HUES6 (cell line): ENCODE measurements around the gene VWA5A.
"Not testable (repeated sequence)": the region's sequence is repeated elsewhere in the genome, so short reads cannot be mapped to it uniquely, and the experiment has no call there.

Experiments used
- H3K27ac ChIP-seq: 2 replicates; pipeline ENCODE4 v1.7.0; 2013; ENCODE audit warnings: low read depth, mild to moderate bottlenecking, low read length, inconsistent platforms
- H3K27me3 ChIP-seq: 2 replicates; pipeline ENCODE4 v1.6.1; 2013; ENCODE audit warnings: low read length; ENCODE audit not compliant: control insufficient read depth, insufficient read depth
- H3K36me3 ChIP-seq: 2 replicates; pipeline ENCODE4 v1.6.1; 2013; ENCODE audit warnings: low read length; ENCODE audit not compliant: control insufficient read depth, insufficient read depth
- H3K4me1 ChIP-seq: 2 replicates; pipeline ENCODE4 v1.6.1; 2013; ENCODE audit warnings: low read length; ENCODE audit not compliant: control insufficient read depth, insufficient read depth
- H3K4me3 ChIP-seq: 2 replicates; pipeline ENCODE4 v1.5.1; 2013; ENCODE audit warnings: low read depth, low read length
- H3K9ac ChIP-seq: one replicate; pipeline ENCODE4 v1.6.1; 2013; ENCODE audit warnings: mild to moderate bottlenecking, low read length
- H3K9me3 ChIP-seq: 2 replicates; pipeline ENCODE4 v1.6.1; 2013; ENCODE audit warnings: low read depth, low read length; ENCODE audit not compliant: control insufficient read depth, insufficient read depth

Gene VWA5A

DNA sequence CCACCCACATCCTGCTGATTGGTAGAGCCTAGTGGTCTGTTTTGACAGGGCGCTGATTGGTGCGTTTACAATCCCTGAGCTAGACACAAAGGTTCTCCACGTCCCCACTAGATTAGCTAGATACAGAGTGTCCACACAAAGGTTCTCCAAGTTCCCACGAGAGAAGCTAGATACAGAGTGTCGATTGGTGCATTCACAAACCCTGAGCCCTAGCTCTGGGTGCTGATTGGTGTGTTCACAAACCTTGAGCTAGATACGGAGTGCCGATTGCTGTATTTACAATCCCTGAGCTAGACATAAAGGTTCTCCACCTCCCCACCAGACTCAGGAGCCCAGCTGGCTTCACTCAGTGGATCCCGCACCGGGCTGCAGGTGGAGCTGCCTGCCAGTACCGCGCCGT lies 55.1 kb downstream of the VWA5A start:
- H3K4me3 ChIP-seq, H3K9me3 ChIP-seq, H3K36me3 ChIP-seq, H3K9ac ChIP-seq, H3K27ac ChIP-seq: not testable (repeated sequence)
- peaks cover 19% of the 10 kb centered on the region for H3K4me1 ChIP-seq
- H3K27me3 ChIP-seq: peaks cover 59% of the 10 kb centered on the region

- H3K9ac ChIP-seq: no peak overlapping the region
- peak overlapping the region; percentile 42 for H3K4me3 ChIP-seq
- H3K36me3 ChIP-seq: no peaks in the 10 kb centered on the region
- no peak overlapping the region for H3K27ac ChIP-seq
- H3K9me3 ChIP-seq: no peaks in the 10 kb centered on the region
- H3K4me1 ChIP-seq: peaks cover 19% of the 10 kb centered on the region
- H3K27me3 ChIP-seq: peaks cover 55% of the 10 kb centered on the region
Measured at GRCh38 chr11:124170801-124171586, 55.7 kb downstream of the VWA5A start.

GRCh38 chr11:124172101-124172500 lies 56.9 kb downstream of the VWA5A start:
- H3K27ac ChIP-seq: no peak overlapping the region
- H3K4me1 ChIP-seq: peaks cover 19% of the 10 kb centered on the region
- H3K9me3 ChIP-seq: no peaks in the 10 kb centered on the region
- no peaks in the 10 kb centered on the region for H3K36me3 ChIP-seq
- H3K27me3 ChIP-seq: peaks cover 44% of the 10 kb centered on the region
- no peak overlapping the region for H3K9ac ChIP-seq
- no peak overlapping the region for H3K4me3 ChIP-seq

DNA sequence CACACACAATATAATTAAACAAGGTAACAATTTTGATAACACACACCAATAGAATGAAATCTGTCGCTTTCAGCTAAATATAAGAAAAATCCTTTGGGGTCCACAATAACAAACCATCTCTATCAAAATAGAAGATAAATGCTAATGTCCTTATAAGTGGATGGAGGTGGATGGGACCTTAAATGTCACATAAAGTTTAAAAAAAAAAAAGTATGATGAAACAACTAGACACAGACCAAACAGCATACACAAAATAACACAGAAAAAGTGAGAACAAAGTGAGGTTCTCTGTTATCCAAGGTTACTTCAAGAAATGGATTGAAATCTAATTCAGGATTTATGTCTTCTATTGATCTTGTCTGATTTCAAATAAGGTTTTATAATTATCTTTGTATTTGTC lies 57.3 kb downstream of the VWA5A start:
- H3K9me3 ChIP-seq: no peaks in the 10 kb centered on the region
- no peak overlapping the region for H3K9ac ChIP-seq
- H3K4me1 ChIP-seq: peaks cover 17% of the 10 kb centered on the region
- no peak overlapping the region for H3K4me3 ChIP-seq
- H3K27me3 ChIP-seq: peaks cover 39% of the 10 kb centered on the region
- no peaks in the 10 kb centered on the region for H3K36me3 ChIP-seq
- no peak overlapping the region for H3K27ac ChIP-seq

DNA sequence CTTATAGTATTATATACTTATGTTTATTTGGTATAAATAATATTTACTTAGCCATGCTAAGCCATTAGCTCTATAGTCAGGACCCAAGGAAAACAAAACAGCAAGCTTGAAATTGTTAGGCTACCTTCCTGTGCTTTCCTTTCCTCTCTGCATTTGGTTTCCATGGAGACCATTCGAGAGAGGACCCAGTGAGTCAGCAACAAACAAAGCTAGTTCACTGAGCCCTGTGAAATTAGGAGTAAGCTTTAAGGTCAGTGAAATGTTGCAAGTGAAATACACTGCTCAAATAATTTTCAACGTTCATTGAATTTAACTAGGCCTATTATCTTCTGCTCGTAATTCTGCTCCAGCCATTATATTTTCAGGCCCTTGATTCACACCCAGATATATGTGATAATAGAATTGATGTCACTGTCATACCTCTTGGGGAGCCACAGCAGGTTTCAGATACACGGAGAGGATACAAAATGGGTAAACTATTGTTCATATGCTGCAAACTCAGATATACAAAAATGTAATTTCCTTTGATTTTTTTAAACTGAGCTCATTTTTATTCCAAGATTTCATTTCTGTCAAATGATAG lies 58.8 kb downstream of the VWA5A start:
- H3K27me3 ChIP-seq: peaks cover 24% of the 10 kb centered on the region; the same call in 1 of the 2 replicates
- H3K27ac ChIP-seq: no peak overlapping the region
- H3K4me1 ChIP-seq: peaks cover 7% of the 10 kb centered on the region
- no peak overlapping the region for H3K4me3 ChIP-seq
- H3K9ac ChIP-seq: peak overlapping the region; percentile 1
- H3K9me3 ChIP-seq: no peaks in the 10 kb centered on the region
- no peaks in the 10 kb centered on the region for H3K36me3 ChIP-seq

- Histone ChIP-seq H3K9me3 (peaks cover 3% of the 10 kb centered on the region; the same call in 1 of the 2 replicates), H3K9ac (no peak overlapping the region), H3K4me3 (no peak overlapping the region), H3K27me3 (peaks cover 6% of the 10 kb centered on the region; the same call in 1 of the 2 replicates), H3K4me1 (peaks cover 7% of the 10 kb centered on the region), H3K27ac (no peak overlapping the region), H3K36me3 (no peaks in the 10 kb centered on the region)
Measured at GRCh38 chr11:124176925-124177715, 61.9 kb downstream of the VWA5A start.

- Histone ChIP-seq H3K27me3 (no peaks in the 10 kb centered on the region), H3K9me3 (peaks cover 3% of the 10 kb centered on the region; the same call in 1 of the 2 replicates), H3K4me1 (peaks cover 3% of the 10 kb centered on the region), H3K4me3 (no peak overlapping the region), H3K9ac (no peak overlapping the region), H3K27ac (no peak overlapping the region), H3K36me3 (no peaks in the 10 kb centered on the region)
Measured at GRCh38 chr11:124179310-124179709, 64.1 kb downstream of the VWA5A start.

DNA sequence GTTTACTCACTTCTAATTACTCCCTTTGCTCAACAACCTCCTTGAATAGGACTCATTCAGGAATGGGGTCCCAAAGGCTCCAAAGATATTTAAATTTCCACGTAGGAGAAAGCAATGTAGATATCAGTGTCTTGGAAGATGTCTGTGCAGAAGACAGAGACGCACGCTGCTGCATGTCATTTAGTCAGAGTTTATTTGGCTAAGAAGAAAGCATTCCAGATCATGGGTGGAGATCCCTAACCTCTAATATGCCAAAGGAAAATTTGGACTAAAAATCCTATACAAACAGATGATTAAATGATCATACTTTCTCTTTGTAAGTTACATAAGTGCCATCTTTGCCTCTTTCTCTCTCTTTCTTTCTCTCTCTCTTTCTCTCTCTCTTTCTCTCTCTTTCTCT lies 67.8 kb downstream of the VWA5A start, which contains the start of gene OR10D3:
TSS of gene OR10D3 (plus strand) at position 278 of the 400 bp plus-strand sequence. CDS start 1,925 bp downstream, outside the sequence.
- Histone ChIP-seq H3K36me3 (no peaks in the 10 kb centered on the region), H3K27me3 (no peaks in the 10 kb centered on the region; the same call in 1 of the 2 replicates), H3K9me3 (peaks cover 3% of the 10 kb centered on the region; the same call in 1 of the 2 replicates), H3K4me1 (no peaks in the 10 kb centered on the region), H3K27ac (no peak within 1 kb of the TSS), H3K4me3 (no peak within 1 kb of the TSS), H3K9ac (no peak within 1 kb of the TSS)

GRCh38 chr11:124190298-124191139 lies 75.3 kb downstream of the VWA5A start:
- peaks cover 19% of the 10 kb centered on the region; the same call in 1 of the 2 replicates for H3K27me3 ChIP-seq
- no peaks in the 10 kb centered on the region for H3K9me3 ChIP-seq
- no peak overlapping the region for H3K27ac ChIP-seq

More at GRCh38 chr11:124190298-124191139, 75.3 kb downstream of the VWA5A start:
- peaks cover 19% of the 10 kb centered on the region; the same call in 1 of the 2 replicates for H3K4me1 ChIP-seq
- no peaks in the 10 kb centered on the region for H3K36me3 ChIP-seq
- H3K4me3 ChIP-seq: no peak overlapping the region
- peak overlapping the region; percentile 5 for H3K9ac ChIP-seq
